ENCODE measurements around the gene MX1. TPM values are rescaled to one million over a fixed set of nuclear protein-coding genes. Genes with fewer than 3 reads are reported as not detected.

Gene MX1
- total RNA-seq, 2 donors from 2014 or later = 7.0 to 14.8 TPM

DNA sequence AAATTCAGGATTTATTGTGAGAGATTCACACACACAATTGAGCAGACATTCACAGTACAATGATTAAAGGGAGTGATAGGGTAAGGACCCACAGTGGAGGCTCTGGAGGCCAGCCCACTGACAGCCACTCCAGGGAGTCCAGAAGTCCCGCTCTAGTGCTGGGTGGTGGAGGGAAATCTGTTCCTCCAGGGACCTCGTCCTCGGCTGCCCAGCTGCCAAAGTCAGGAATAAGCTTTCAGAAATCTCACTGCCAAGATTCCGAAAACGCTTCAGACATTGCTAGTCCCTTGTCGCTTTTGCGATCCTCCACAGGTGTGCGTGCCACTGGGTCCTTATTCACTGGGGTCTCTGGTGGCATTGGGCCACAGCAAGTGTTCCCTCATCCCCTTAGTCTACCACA is 2.3 kb downstream of the MX1 start:
- TF ChIP-seq POLR2A (IDR thresholded peaks at IDR 0.05) = no peak
- TF ChIP-seq, protein P1, sequence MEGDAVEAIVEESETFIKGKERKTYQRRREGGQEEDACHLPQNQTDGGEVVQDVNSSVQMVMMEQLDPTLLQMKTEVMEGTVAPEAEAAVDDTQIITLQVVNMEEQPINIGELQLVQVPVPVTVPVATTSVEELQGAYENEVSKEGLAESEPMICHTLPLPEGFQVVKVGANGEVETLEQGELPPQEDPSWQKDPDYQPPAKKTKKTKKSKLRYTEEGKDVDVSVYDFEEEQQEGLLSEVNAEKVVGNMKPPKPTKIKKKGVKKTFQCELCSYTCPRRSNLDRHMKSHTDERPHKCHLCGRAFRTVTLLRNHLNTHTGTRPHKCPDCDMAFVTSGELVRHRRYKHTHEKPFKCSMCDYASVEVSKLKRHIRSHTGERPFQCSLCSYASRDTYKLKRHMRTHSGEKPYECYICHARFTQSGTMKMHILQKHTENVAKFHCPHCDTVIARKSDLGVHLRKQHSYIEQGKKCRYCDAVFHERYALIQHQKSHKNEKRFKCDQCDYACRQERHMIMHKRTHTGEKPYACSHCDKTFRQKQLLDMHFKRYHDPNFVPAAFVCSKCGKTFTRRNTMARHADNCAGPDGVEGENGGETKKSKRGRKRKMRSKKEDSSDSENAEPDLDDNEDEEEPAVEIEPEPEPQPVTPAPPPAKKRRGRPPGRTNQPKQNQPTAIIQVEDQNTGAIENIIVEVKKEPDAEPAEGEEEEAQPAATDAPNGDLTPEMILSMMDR (IDR thresholded peaks at IDR 0.05) = no peak
- H3K36me3 ChIP-seq (replicated peaks in 1 of 2; ENCODE audit: insufficient read depth in 1 of 2, low read depth in 2 of 2) = peaks cover 0 to 7% of the 10 kb centered on the region in 2 donors
- no peaks in the 10 kb centered on the region for H3K27me3 ChIP-seq
- no peak for ATAC-seq
- no peaks in the 10 kb centered on the region for H3K9me3 ChIP-seq
- 94 to 99% methylated on average over 8 of the region's 8 CpGs for WGBS, 2 donors
- no peak overlapping the region for H3K27ac ChIP-seq
- peaks cover 7% of the 10 kb centered on the region for H3K4me1 ChIP-seq
- H3K4me3 ChIP-seq = no peak overlapping the region
- no peak for DNase-seq
- intact Hi-C loops (cut with DNase I) = no loop called here

GRCh38 chr21:41428847-41429246 is 2.8 kb downstream of the MX1 start:
- H3K4me3 ChIP-seq = no peak overlapping the region
- H3K4me1 ChIP-seq = peaks cover 7% of the 10 kb centered on the region
- no peak for DNase-seq
- H3K9me3 ChIP-seq = no peaks in the 10 kb centered on the region
- no peak for TF ChIP-seq POLR2A (IDR thresholded peaks at IDR 0.05)
- TF ChIP-seq, protein P1 (IDR thresholded peaks at IDR 0.05) = no peak
- 90 to 92% methylated on average over 5 to 6 of the region's 6 CpGs for WGBS, 2 donors
- no peak overlapping the region for H3K27ac ChIP-seq
- no peaks in the 10 kb centered on the region for H3K27me3 ChIP-seq
- intact Hi-C loops (cut with DNase I) = no loop called here
- H3K36me3 ChIP-seq (replicated peaks in 1 of 2; ENCODE audit: insufficient read depth in 1 of 2, low read depth in 2 of 2) = peaks cover 0 to 7% of the 10 kb centered on the region in 2 donors
- no peak for ATAC-seq

- H3K27ac ChIP-seq = no peak overlapping the region
Measured at GRCh38 chr21:41429305-41429704, 3.3 kb downstream of the MX1 start.

GRCh38 chr21:41429925-41430491 is 4.0 kb downstream of the MX1 start:
- H3K4me3 ChIP-seq = no peak overlapping the region
- no peaks in the 10 kb centered on the region for H3K9me3 ChIP-seq
- DNase-seq (no peak), ATAC-seq (no peak)
- peaks cover 7% of the 10 kb centered on the region for H3K4me1 ChIP-seq
- no peak overlapping the region for H3K27ac ChIP-seq
- 68 to 79% methylated on average over 9 of the region's 9 CpGs for WGBS, 2 donors
- TF ChIP-seq POLR2A (IDR thresholded peaks at IDR 0.05) = no peak
- TF ChIP-seq, protein P1 (IDR thresholded peaks at IDR 0.05) = no peak
- H3K27me3 ChIP-seq = no peaks in the 10 kb centered on the region
- peaks cover 0 to 8% of the 10 kb centered on the region in 2 donors for H3K36me3 ChIP-seq (replicated peaks in 1 of 2; ENCODE audit: insufficient read depth in 1 of 2, low read depth in 2 of 2)
- intact Hi-C loops (cut with DNase I) = no loop called here

More at GRCh38 chr21:41429305-41429704, 3.3 kb downstream of the MX1 start:
- intact Hi-C loops (cut with DNase I) = no loop called here
- Histone ChIP-seq H3K36me3 (replicated peaks in 1 of 2; ENCODE audit: insufficient read depth in 1 of 2, low read depth in 2 of 2) (peaks cover 0 to 7% of the 10 kb centered on the region in 2 donors), H3K9me3 (no peaks in the 10 kb centered on the region), H3K27me3 (no peaks in the 10 kb centered on the region), H3K4me3 (no peak overlapping the region), H3K4me1 (peaks cover 7% of the 10 kb centered on the region)
- WGBS, 2 donors = 97 to 98% methylated on average over 3 of the region's 3 CpGs
- ATAC-seq (no peak), DNase-seq (no peak)
- TF ChIP-seq, protein P1 (IDR thresholded peaks at IDR 0.05) = no peak
- no peak for TF ChIP-seq POLR2A (IDR thresholded peaks at IDR 0.05)

All from body of pancreas (tissue), 4 donors.